Measurements from ENCODE around the gene NECTIN3.

The NECTIN3 gene

DNA sequence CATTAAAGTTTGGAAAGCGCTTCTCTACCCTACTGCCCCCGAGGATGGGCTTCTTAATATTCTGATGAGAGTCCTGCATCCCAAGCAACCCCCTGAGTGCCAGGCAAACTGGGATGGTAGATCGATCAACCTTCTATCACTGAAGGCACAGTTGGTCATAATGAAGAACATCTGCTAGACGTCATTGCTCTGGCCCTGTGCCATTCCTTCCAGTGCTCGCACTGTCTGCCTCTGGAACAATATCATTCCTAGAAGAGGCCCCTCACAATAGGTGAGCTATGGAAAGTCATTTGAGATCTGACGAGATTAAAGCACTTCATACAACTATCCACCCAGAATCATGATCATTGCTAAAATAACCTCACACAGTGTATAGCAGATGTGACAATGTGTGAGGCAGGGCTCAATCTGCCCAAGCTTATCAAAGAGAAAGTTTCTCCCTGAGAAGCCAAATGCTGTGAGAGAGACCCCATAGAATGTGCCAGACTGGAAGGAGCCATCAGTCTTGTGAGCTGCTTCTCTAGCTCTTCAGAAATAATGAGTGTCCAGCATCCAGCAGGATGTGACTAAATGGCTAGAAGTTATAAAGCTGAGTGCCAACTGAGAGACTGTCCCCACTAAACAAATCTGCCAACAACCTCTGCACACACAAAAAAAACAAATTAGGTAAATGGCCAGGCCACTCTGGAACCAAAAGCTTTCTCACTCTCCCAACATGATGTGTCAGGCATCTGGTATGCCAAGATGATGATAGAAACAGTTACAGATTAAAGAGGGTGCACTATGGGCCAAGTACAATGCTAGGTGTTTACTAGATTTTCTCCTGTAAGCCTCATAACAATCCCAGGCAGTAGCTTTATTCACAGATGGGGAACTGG lies 165.5 kb downstream of the NECTIN3 start:
- no peak overlapping the region for H2BK15ac ChIP-seq (replicated peaks; ENCODE audit: low read depth)
- no peak overlapping the region for H3K27ac ChIP-seq (ENCODE audit: low read depth, low read length)
- H3K4me2 ChIP-seq (ENCODE audit: low read length), result no peak overlapping the region
- no peaks in the 10 kb centered on the region for H3K36me3 ChIP-seq (ENCODE audit: control insufficient read depth, insufficient read depth, low read length)
- no peak overlapping the region for H3K4ac ChIP-seq (ENCODE audit: low read depth, low read length)
- no peaks in the 10 kb centered on the region for H3K79me1 ChIP-seq (ENCODE audit: low read length)
- no peak overlapping the region for H3K23ac ChIP-seq (ENCODE audit: low read length)
- H3K18ac ChIP-seq (ENCODE audit: low read length), result no peak overlapping the region
- H4K5ac ChIP-seq (ENCODE audit: low read length), result no peak overlapping the region
- H3K4me1 ChIP-seq (ENCODE audit: control insufficient read depth, low read depth, low read length), result no peaks in the 10 kb centered on the region
- H3K4me3 ChIP-seq (ENCODE audit: low read length), result no peak overlapping the region
- H3K79me2 ChIP-seq (ENCODE audit: control insufficient read depth, insufficient read depth, low read length), result no peaks in the 10 kb centered on the region
- no CpG with 5 or more reads among the region's 6 CpGs for WGBS (ENCODE audit: extremely low coverage, insufficient coverage, low lambda C conversion rate)
- no peak overlapping the region for H2BK120ac ChIP-seq (ENCODE audit: low read depth, low read length)
- H3K56ac ChIP-seq (ENCODE audit: low read length), result no peak overlapping the region
- no peak overlapping the region for H4K8ac ChIP-seq (ENCODE audit: low read depth, low read length)
- no peak overlapping the region for H2BK5ac ChIP-seq (ENCODE audit: low read length)
- no peaks in the 10 kb centered on the region for H3K27me3 ChIP-seq (ENCODE audit: insufficient read depth, low read length, poor library complexity)
- no peak overlapping the region for H2AK5ac ChIP-seq (ENCODE audit: low read length)
- no peak overlapping the region for H3K9ac ChIP-seq (ENCODE audit: low read length)
- peak; percentile 63 for DNase-seq

DNA sequence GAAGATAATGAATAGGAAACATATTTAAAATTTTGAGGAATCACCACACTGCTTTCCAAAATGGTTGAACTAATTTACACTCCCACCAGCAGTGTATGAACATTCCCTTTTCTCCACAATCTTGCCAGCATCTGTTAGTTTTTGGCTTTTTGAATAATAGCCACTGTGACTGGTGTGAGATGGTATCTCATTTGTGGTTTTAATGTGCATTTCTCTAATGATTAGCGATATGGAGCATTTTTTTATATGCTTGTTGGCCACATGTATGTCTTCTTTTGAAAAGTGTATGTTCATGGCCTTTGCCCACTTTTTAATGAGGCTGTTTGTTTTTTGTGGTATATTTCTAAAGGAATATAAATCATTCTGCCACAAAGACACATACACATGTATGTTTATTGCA lies 166.3 kb downstream of the NECTIN3 start:
- no CpG with 5 or more reads among the region's 1 CpG for WGBS (ENCODE audit: extremely low coverage, insufficient coverage, low lambda C conversion rate)
- no peak overlapping the region for H3K18ac ChIP-seq (ENCODE audit: low read length)
- H3K4ac ChIP-seq (ENCODE audit: low read depth, low read length), result no peak overlapping the region
- H3K27ac ChIP-seq (ENCODE audit: low read depth, low read length), result no peak overlapping the region
- no peak overlapping the region for H3K23ac ChIP-seq (ENCODE audit: low read length)
- H3K4me1 ChIP-seq (ENCODE audit: control insufficient read depth, low read depth, low read length), result no peaks in the 10 kb centered on the region
- no peak for DNase-seq
- H3K9ac ChIP-seq (ENCODE audit: low read length), result no peak overlapping the region
- no peak overlapping the region for H3K4me3 ChIP-seq (ENCODE audit: low read length)
- no peak overlapping the region for H2BK15ac ChIP-seq (replicated peaks; ENCODE audit: low read depth)
- H2BK120ac ChIP-seq (ENCODE audit: low read depth, low read length), result no peak overlapping the region
- no peaks in the 10 kb centered on the region for H3K79me1 ChIP-seq (ENCODE audit: low read length)
- H3K36me3 ChIP-seq (ENCODE audit: control insufficient read depth, insufficient read depth, low read length), result no peaks in the 10 kb centered on the region
- H4K8ac ChIP-seq (ENCODE audit: low read depth, low read length), result no peak overlapping the region
- H2BK5ac ChIP-seq (ENCODE audit: low read length), result no peak overlapping the region
- H4K5ac ChIP-seq (ENCODE audit: low read length), result no peak overlapping the region
- no peak overlapping the region for H2AK5ac ChIP-seq (ENCODE audit: low read length)
- H3K79me2 ChIP-seq (ENCODE audit: control insufficient read depth, insufficient read depth, low read length), result no peaks in the 10 kb centered on the region
- no peaks in the 10 kb centered on the region for H3K27me3 ChIP-seq (ENCODE audit: insufficient read depth, low read length, poor library complexity)
- H3K56ac ChIP-seq (ENCODE audit: low read length), result no peak overlapping the region
- no peak overlapping the region for H3K4me2 ChIP-seq (ENCODE audit: low read length)

DNA sequence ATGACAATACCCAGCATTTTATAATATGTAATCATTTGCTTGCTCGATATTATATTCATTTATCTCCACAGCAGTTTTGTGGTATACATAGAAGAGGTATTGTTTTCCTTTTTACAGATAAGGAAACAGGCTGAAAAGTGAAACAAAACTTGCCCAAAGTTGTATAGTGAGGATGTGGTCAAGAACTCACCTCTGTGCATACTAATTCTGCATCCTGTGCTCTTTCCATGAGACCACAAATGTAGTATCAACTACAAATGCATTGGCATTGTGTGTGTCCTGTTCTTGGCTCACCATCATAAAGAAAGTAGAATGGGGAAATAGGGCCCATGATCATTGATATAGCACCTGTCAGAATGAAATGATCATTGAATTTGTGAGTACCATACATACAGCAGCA lies 167.3 kb downstream of the NECTIN3 start:
- Histone ChIP-seq H3K79me1 (ENCODE audit: low read length) (no peaks in the 10 kb centered on the region), H4K5ac (ENCODE audit: low read length) (no peak overlapping the region), H3K18ac (ENCODE audit: low read length) (no peak overlapping the region), H3K23ac (ENCODE audit: low read length) (no peak overlapping the region), H4K8ac (ENCODE audit: low read depth, low read length) (no peak overlapping the region), H3K27me3 (ENCODE audit: insufficient read depth, low read length, poor library complexity) (no peaks in the 10 kb centered on the region), H2AK5ac (ENCODE audit: low read length) (no peak overlapping the region), H2BK120ac (ENCODE audit: low read depth, low read length) (no peak overlapping the region), H3K9ac (ENCODE audit: low read length) (no peak overlapping the region), H3K4me1 (ENCODE audit: control insufficient read depth, low read depth, low read length) (no peaks in the 10 kb centered on the region), H3K79me2 (ENCODE audit: control insufficient read depth, insufficient read depth, low read length) (no peaks in the 10 kb centered on the region), H2BK15ac (replicated peaks; ENCODE audit: low read depth) (no peak overlapping the region), H3K4ac (ENCODE audit: low read depth, low read length) (no peak overlapping the region), H3K4me3 (ENCODE audit: low read length) (no peak overlapping the region), H2BK5ac (ENCODE audit: low read length) (no peak overlapping the region), H3K27ac (ENCODE audit: low read depth, low read length) (no peak overlapping the region), H3K36me3 (ENCODE audit: control insufficient read depth, insufficient read depth, low read length) (no peaks in the 10 kb centered on the region), H3K4me2 (ENCODE audit: low read length) (no peak overlapping the region), H3K56ac (ENCODE audit: low read length) (no peak overlapping the region)
- WGBS (ENCODE audit: extremely low coverage, insufficient coverage, low lambda C conversion rate), result no CpG with 5 or more reads among the region's 1 CpG
- no peak for DNase-seq

DNA sequence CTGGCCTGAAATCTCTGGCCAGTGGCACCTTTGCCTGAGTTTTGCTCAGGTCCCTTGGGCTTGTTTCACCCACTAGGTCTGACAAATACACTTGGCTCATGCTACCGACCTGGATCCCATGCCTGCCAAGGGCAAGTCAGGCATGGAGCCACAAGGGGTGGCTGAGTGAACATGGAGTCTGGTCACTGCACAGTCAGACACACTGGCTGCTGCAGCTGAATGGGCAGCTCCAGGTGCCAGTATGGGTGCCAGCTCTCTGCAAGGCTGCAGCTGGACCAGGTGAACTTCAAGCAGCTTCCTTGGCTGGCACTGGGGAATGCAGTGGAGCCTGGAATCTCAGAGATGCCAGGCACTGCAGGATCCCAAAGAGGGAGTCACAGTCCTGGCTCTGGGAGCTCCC lies 170.3 kb downstream of the NECTIN3 start:
- H3K4me1 ChIP-seq (ENCODE audit: control insufficient read depth, low read depth, low read length), result no peaks in the 10 kb centered on the region
- WGBS (ENCODE audit: extremely low coverage, insufficient coverage, low lambda C conversion rate), result no CpG with 5 or more reads among the region's 1 CpG
- no peak overlapping the region for H3K4me3 ChIP-seq (ENCODE audit: low read length)
- no peaks in the 10 kb centered on the region for H3K27me3 ChIP-seq (ENCODE audit: insufficient read depth, low read length, poor library complexity)
- no peak for DNase-seq
- H3K79me1 ChIP-seq (ENCODE audit: low read length), result no peaks in the 10 kb centered on the region
- H2AK5ac ChIP-seq (ENCODE audit: low read length), result no peak overlapping the region
- H4K8ac ChIP-seq (ENCODE audit: low read depth, low read length), result no peak overlapping the region
- no peak overlapping the region for H3K23ac ChIP-seq (ENCODE audit: low read length)
- no peak overlapping the region for H4K5ac ChIP-seq (ENCODE audit: low read length)
- H3K9ac ChIP-seq (ENCODE audit: low read length), result no peak overlapping the region
- no peak overlapping the region for H3K4ac ChIP-seq (ENCODE audit: low read depth, low read length)
- H2BK120ac ChIP-seq (ENCODE audit: low read depth, low read length), result no peak overlapping the region
- no peak overlapping the region for H2BK15ac ChIP-seq (replicated peaks; ENCODE audit: low read depth)
- no peak overlapping the region for H2BK5ac ChIP-seq (ENCODE audit: low read length)
- H3K36me3 ChIP-seq (ENCODE audit: control insufficient read depth, insufficient read depth, low read length), result no peaks in the 10 kb centered on the region
- no peak overlapping the region for H3K4me2 ChIP-seq (ENCODE audit: low read length)
- no peak overlapping the region for H3K18ac ChIP-seq (ENCODE audit: low read length)
- H3K27ac ChIP-seq (ENCODE audit: low read depth, low read length), result no peak overlapping the region
- no peak overlapping the region for H3K56ac ChIP-seq (ENCODE audit: low read length)
- no peaks in the 10 kb centered on the region for H3K79me2 ChIP-seq (ENCODE audit: control insufficient read depth, insufficient read depth, low read length)
